H9 (cell line): ENCODE results near the gene ZNF557. TPM values are rescaled to one million over a fixed set of nuclear protein-coding genes. Genes with fewer than 3 reads are reported as not detected.

Experiments
- DNase-seq: peaks from one replicate; pipeline ENCODE4 v3.0.0-alpha.2; 2017
- H2AFZ ChIP-seq: one replicate; pipeline ENCODE4 v1.6.1; 2013; ENCODE audit warnings: mild to moderate bottlenecking, low read length, control low read depth, moderate library complexity
- H2AK5ac ChIP-seq: 2 replicates; pipeline ENCODE4 v1.6.1; 2013; ENCODE audit warnings: low read length, control low read depth, mixed read lengths; ENCODE audit not compliant: insufficient read length
- H2BK120ac ChIP-seq: one replicate; pipeline ENCODE4 v1.6.1; 2013; ENCODE audit warnings: low read depth, mild to moderate bottlenecking, low read length, control low read depth, inconsistent platforms; ENCODE audit not compliant: poor library complexity, severe bottlenecking
- H2BK12ac ChIP-seq: 2 replicates; pipeline ENCODE4 v1.6.1; 2013; ENCODE audit warnings: low read length, control low read depth, mixed read lengths, low read depth; ENCODE audit not compliant: insufficient read length
- H2BK15ac ChIP-seq: 2 replicates; pipeline ENCODE4 v1.6.1; 2013; ENCODE audit warnings: low read depth, low read length, control low read depth
- H2BK20ac ChIP-seq: one replicate; pipeline ENCODE4 v1.6.1; 2013; ENCODE audit warnings: low read depth, mild to moderate bottlenecking, low read length, control low read depth, inconsistent platforms; ENCODE audit not compliant: poor library complexity, severe bottlenecking
- H2BK5ac ChIP-seq: 2 replicates; pipeline ENCODE4 v1.6.1; 2013; ENCODE audit warnings: low read length, control low read depth, mixed read lengths; ENCODE audit not compliant: insufficient read length
- H3K14ac ChIP-seq: 2 replicates; pipeline ENCODE4 v1.6.1; 2013; ENCODE audit warnings: low read length, control low read depth; ENCODE audit not compliant: insufficient read depth
- H3K18ac ChIP-seq: 2 replicates; pipeline ENCODE4 v1.6.1; 2013; ENCODE audit warnings: low read depth, mild to moderate bottlenecking, mixed read lengths, low read length, control low read depth; ENCODE audit not compliant: insufficient read length
- H3K23ac ChIP-seq: 2 replicates; pipeline ENCODE4 v1.6.1; 2013; ENCODE audit warnings: low read length, control low read depth, mixed read lengths, low read depth; ENCODE audit not compliant: insufficient read length
- H3K23me2 ChIP-seq: 2 replicates; pipeline ENCODE4 v1.6.1; 2013; ENCODE audit warnings: low read depth, mild to moderate bottlenecking, mixed read lengths, low read length, control low read depth; ENCODE audit not compliant: insufficient read length, poor library complexity, severe bottlenecking
- H3K27ac ChIP-seq: 2 replicates; pipeline ENCODE4 v1.5.1; 2013; ENCODE audit warnings: low read length, control low read depth, mixed read lengths, low read depth; ENCODE audit not compliant: insufficient read length
- H3K27me3 ChIP-seq: 2 replicates; pipeline ENCODE4 v1.6.1; 2013; ENCODE audit warnings: low read length, control low read depth, inconsistent platforms; ENCODE audit not compliant: insufficient read depth
- H3K4ac ChIP-seq: 2 replicates; pipeline ENCODE4 v1.6.1; 2013; ENCODE audit warnings: low read depth, mild to moderate bottlenecking, control low read depth, inconsistent platforms, low read length, moderate library complexity
- H3K4me1 ChIP-seq: 2 replicates; pipeline ENCODE4 v1.6.1; 2013; ENCODE audit warnings: low read length, control low read depth, inconsistent platforms; ENCODE audit not compliant: insufficient read depth
- H3K4me2 ChIP-seq: 2 replicates; pipeline ENCODE4 v1.6.1; 2013; ENCODE audit warnings: low read length, control low read depth, mixed read lengths; ENCODE audit not compliant: insufficient read length, insufficient read depth
- H3K56ac ChIP-seq: 2 replicates; pipeline ENCODE4 v1.6.1; 2013; ENCODE audit warnings: low read depth, mild to moderate bottlenecking, mixed read lengths, low read length, control low read depth; ENCODE audit not compliant: insufficient read length
- H3K79me1 ChIP-seq: 2 replicates; pipeline ENCODE4 v1.6.1; 2013; ENCODE audit warnings: low read depth, mild to moderate bottlenecking, moderate library complexity, low read length, control low read depth, inconsistent platforms; ENCODE audit not compliant: insufficient read depth, poor library complexity, severe bottlenecking
- H3K79me2 ChIP-seq: 2 replicates; pipeline ENCODE4 v1.6.1; 2013; ENCODE audit warnings: low read length, control low read depth, inconsistent platforms; ENCODE audit not compliant: insufficient read depth
- H3K9ac ChIP-seq: 2 replicates; pipeline ENCODE4 v1.6.1; 2013; ENCODE audit warnings: low read length, control low read depth, mixed read lengths; ENCODE audit not compliant: insufficient read length; ENCODE audit errors: extremely low read depth
- H3K9me3 ChIP-seq: one replicate; pipeline ENCODE4 v1.6.1; 2013; ENCODE audit warnings: low read depth, low read length, inconsistent platforms; ENCODE audit not compliant: control insufficient read depth
- H3T11ph ChIP-seq: one replicate; pipeline ENCODE4 v1.6.1; 2013; ENCODE audit warnings: mild to moderate bottlenecking, low read length, control low read depth, inconsistent platforms
- H4K20me1 ChIP-seq: one replicate; pipeline ENCODE4 v1.6.1; 2013; ENCODE audit not compliant: control insufficient read depth, insufficient read length, insufficient read depth
- H4K5ac ChIP-seq: 2 replicates; pipeline ENCODE4 v1.6.1; 2013; ENCODE audit warnings: low read depth, mild to moderate bottlenecking, mixed read lengths, low read length, control low read depth; ENCODE audit not compliant: insufficient read length
- H4K8ac ChIP-seq: replicated peaks from 2 replicates; pipeline ENCODE4 v1.6.1; 2013; ENCODE audit warnings: low read length, control low read depth, mixed read lengths, low read depth; ENCODE audit not compliant: insufficient read length
- H4K91ac ChIP-seq: 2 replicates; pipeline ENCODE4 v1.6.1; 2013; ENCODE audit warnings: low read depth, mild to moderate bottlenecking, moderate library complexity, mixed read lengths, low read length, control low read depth; ENCODE audit not compliant: insufficient read length
- H3K27ac Mint-ChIP-seq, 3 experiments: 2 replicates in 2 of 3; 3 replicates in 1 of 3; pipeline ENCODE4 v1.8.0; 2020 to 2021; ENCODE audit warnings: mixed read lengths in 3 of 3, mild to moderate bottlenecking in 1 of 3, moderate library complexity in 1 of 3
- H3K27me3 Mint-ChIP-seq: 2 replicates; pipeline ENCODE4 v1.8.0; 2021; ENCODE audit warnings: low read depth, mild to moderate bottlenecking, moderate library complexity, mixed read lengths
- H3K36me3 Mint-ChIP-seq, 3 experiments: 2 replicates in 2 of 3; 3 replicates in 1 of 3; pipeline ENCODE4 v1.8.0; 2020 to 2021; ENCODE audit warnings: low read depth in 3 of 3, mixed read lengths in 3 of 3; ENCODE audit not compliant: insufficient read depth in 1 of 3
- H3K4me1 Mint-ChIP-seq, 2 experiments: 2 replicates each; pipeline ENCODE4 v1.8.0; 2020; ENCODE audit warnings: mixed read lengths in 2 of 2
- H3K4me3 Mint-ChIP-seq, 2 experiments: 2 replicates in 1 of 2; 3 replicates in 1 of 2; pipeline ENCODE4 v1.8.0; 2020 to 2021; ENCODE audit warnings: mild to moderate bottlenecking in 2 of 2, mixed read lengths in 2 of 2, moderate library complexity in 1 of 2
- H3K9me3 Mint-ChIP-seq, 2 experiments: 2 replicates in 1 of 2; 3 replicates in 1 of 2; pipeline ENCODE4 v1.8.0; 2020; ENCODE audit warnings: mild to moderate bottlenecking in 2 of 2, mixed read lengths in 2 of 2, moderate library complexity in 1 of 2
- WGBS: extraction: QIAGEN DNeasy Blood & Tissue Kit; methylation state at CpG from one replicate; pipeline ENCODE4 v1.1.7; 2013; ENCODE audit warnings: missing lambda C conversion rate, low lambda C conversion rate, mixed read lengths; ENCODE audit not compliant: insufficient read length; ENCODE audit errors: extremely low coverage; 5-methylcytosine and 5-hydroxymethylcytosine counted together
- total RNA-seq: library from RNA; stranded (reverse); gene quantifications from 2 replicates; pipeline ENCODE4 v1.2.1, GENCODE V29; 2021
- TF ChIP-seq, protein P1 (sequence below): fragments of 200-600 bp; sonication (generic); conservative IDR thresholded peaks from 3 replicates; pipeline ENCODE4 v1.8.0; 2021; ENCODE audit warnings: antibody characterized with exemption, mild to moderate bottlenecking

The ZNF557 gene
- total RNA-seq, 1 experiment from 2014 or later: 12.2 TPM

DNA sequence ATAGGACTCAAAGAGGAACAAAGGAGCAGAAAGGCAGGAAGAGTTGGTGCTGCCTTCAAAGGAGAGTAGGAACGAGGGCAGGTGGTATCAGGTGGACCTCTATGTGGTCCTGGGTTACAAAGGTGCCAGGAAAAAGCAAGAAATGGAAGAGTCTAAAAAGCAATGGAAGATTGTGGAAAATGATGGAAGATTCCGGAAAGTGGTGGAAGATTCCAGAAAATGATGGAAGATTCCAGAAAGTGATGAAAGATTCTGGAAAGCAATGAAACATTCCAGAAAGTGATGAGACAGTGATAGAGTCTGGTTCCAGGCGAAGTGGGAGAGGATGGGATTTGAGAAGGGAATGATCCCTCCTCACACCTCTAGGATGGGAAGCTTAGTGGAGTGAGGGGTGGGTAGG is 55.3 kb downstream of the ZNF557 start:
- Histone ChIP-seq H3T11ph (no peak overlapping the region), H3K4me2 (no peak overlapping the region), H3K79me2 (no peaks in the 10 kb centered on the region), H2AFZ (no peak overlapping the region), H3K23me2 (no peaks in the 10 kb centered on the region), H2BK120ac (no peak overlapping the region), H4K5ac (no peak overlapping the region), H2BK5ac (no peak overlapping the region), H3K18ac (no peak overlapping the region), H3K9me3 (peaks cover 17% of the 10 kb centered on the region), H4K20me1 (peaks cover 2% of the 10 kb centered on the region), H3K27ac (no peak overlapping the region), H3K4me1 (no peaks in the 10 kb centered on the region), H3K14ac (no peak overlapping the region), H2BK15ac (no peak overlapping the region), H3K79me1 (no peaks in the 10 kb centered on the region), H3K27me3 (no peaks in the 10 kb centered on the region), H4K91ac (no peak overlapping the region), H2BK20ac (no peak overlapping the region), H3K23ac (no peak overlapping the region), H3K56ac (no peak overlapping the region), H4K8ac (no peak overlapping the region), H2BK12ac (no peak overlapping the region), H3K4ac (no peak overlapping the region), H3K9ac (no peak overlapping the region), H2AK5ac (no peak overlapping the region)
- no peaks in the 10 kb centered on the region for H3K4me1 Mint-ChIP-seq
- no CpG with 5 or more reads among the region's 3 CpGs for WGBS
- TF ChIP-seq, protein P1, sequence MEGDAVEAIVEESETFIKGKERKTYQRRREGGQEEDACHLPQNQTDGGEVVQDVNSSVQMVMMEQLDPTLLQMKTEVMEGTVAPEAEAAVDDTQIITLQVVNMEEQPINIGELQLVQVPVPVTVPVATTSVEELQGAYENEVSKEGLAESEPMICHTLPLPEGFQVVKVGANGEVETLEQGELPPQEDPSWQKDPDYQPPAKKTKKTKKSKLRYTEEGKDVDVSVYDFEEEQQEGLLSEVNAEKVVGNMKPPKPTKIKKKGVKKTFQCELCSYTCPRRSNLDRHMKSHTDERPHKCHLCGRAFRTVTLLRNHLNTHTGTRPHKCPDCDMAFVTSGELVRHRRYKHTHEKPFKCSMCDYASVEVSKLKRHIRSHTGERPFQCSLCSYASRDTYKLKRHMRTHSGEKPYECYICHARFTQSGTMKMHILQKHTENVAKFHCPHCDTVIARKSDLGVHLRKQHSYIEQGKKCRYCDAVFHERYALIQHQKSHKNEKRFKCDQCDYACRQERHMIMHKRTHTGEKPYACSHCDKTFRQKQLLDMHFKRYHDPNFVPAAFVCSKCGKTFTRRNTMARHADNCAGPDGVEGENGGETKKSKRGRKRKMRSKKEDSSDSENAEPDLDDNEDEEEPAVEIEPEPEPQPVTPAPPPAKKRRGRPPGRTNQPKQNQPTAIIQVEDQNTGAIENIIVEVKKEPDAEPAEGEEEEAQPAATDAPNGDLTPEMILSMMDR: no peak
- H3K27me3 Mint-ChIP-seq: no peaks in the 10 kb centered on the region
- no peak overlapping the region for H3K4me3 Mint-ChIP-seq
- peaks cover 62 to 83% (median 71%) of the 10 kb centered on the region in 3 experiments for H3K36me3 Mint-ChIP-seq
- peaks cover 24 to 26% of the 10 kb centered on the region in 2 experiments for H3K9me3 Mint-ChIP-seq
- no peak for DNase-seq
- H3K27ac Mint-ChIP-seq: no peak overlapping the region
